ENCODE results near the gene C2orf15. TPM values are rescaled to one million over a fixed set of nuclear protein-coding genes. Genes with fewer than 3 reads are reported as not detected.

The C2orf15 gene
- polyA plus RNA-seq, 1 donor (not counting 4 experiments of a cell fraction or from before 2014, with no cell fraction given), result 0.31 TPM

- Histone ChIP-seq H3K4me1 (ENCODE audit: control insufficient read depth, extremely low read depth, insufficient read depth, low read length) (peaks cover 5% of the 10 kb centered on the region), H3K79me2 (ENCODE audit: control insufficient read depth, insufficient read depth, low read length) (no peaks in the 10 kb centered on the region), H3K9me3 (ENCODE audit: control insufficient read depth, low read depth, low read length) (no peaks in the 10 kb centered on the region), H3K27ac (ENCODE audit: control insufficient read depth, insufficient read depth, low read length) (no peak overlapping the region), H2AFZ (ENCODE audit: control insufficient read depth, low read length) (no peak overlapping the region), H3K9ac (ENCODE audit: control insufficient read depth, extremely low read depth, insufficient read depth, low read length) (no peak overlapping the region), H3K4me2 (ENCODE audit: control insufficient read depth, extremely low read depth, insufficient read depth, low read depth, low read length) (no peak overlapping the region), H3K9me1 (ENCODE audit: control insufficient read depth, extremely low read depth, insufficient read depth, low read length) (no peaks in the 10 kb centered on the region), H3K36me3 (ENCODE audit: control insufficient read depth in 2 of 2, extremely low read depth in 1 of 2, insufficient read depth in 2 of 2, low read length in 2 of 2) (no peaks in the 10 kb centered on the region), H3K27me3 (ENCODE audit: control insufficient read depth, extremely low read depth, insufficient read depth, low read length) (no peaks in the 10 kb centered on the region), H3K4me3 (ENCODE audit: control insufficient read depth in 2 of 3, extremely low read depth in 1 of 3, insufficient read depth in 2 of 3, low read depth in 1 of 3, low read length in 3 of 3) (no peak overlapping the region), H4K20me1 (ENCODE audit: control insufficient read depth, extremely low read depth, insufficient read depth, low read length) (no peaks in the 10 kb centered on the region)
- DNase-seq (ENCODE audit: low read depth, low spot score) (no peak), FAIRE-seq (no peak)
- TF ChIP-seq EZH2 (IDR thresholded peaks at IDR 0.05; ENCODE audit: low read length), result no peak
- TF ChIP-seq CTCF (optimal IDR thresholded peaks at IDR 0.05 in 1 of 3, IDR thresholded peaks at IDR 0.05 in 1 of 3, conservative IDR thresholded peaks at IDR 0.05 in 1 of 3; ENCODE audit: extremely low read depth in 1 of 3, insufficient read depth in 2 of 3, low read length in 3 of 3), result no peak
- dilution Hi-C loops (cut with MboI; ENCODE audit: extremely low pct_ligation_motif_present, low sequenced_read_pairs), result no loop called here
Measured at GRCh38 chr2:99159594-99159993, 18.1 kb downstream of the C2orf15 start.

- H3K9me1 ChIP-seq (ENCODE audit: control insufficient read depth, extremely low read depth, insufficient read depth, low read length), result no peaks in the 10 kb centered on the region
- no peaks in the 10 kb centered on the region for H4K20me1 ChIP-seq (ENCODE audit: control insufficient read depth, extremely low read depth, insufficient read depth, low read length)
- no peak overlapping the region for H3K4me2 ChIP-seq (ENCODE audit: control insufficient read depth, extremely low read depth, insufficient read depth, low read depth, low read length)
- dilution Hi-C loops (cut with MboI; ENCODE audit: extremely low pct_ligation_motif_present, low sequenced_read_pairs), result no loop called here
- TF ChIP-seq EZH2 (IDR thresholded peaks at IDR 0.05; ENCODE audit: low read length) (no peak), CTCF (optimal IDR thresholded peaks at IDR 0.05 in 1 of 3, IDR thresholded peaks at IDR 0.05 in 1 of 3, conservative IDR thresholded peaks at IDR 0.05 in 1 of 3; ENCODE audit: extremely low read depth in 1 of 3, insufficient read depth in 2 of 3, low read length in 3 of 3) (no peak)
- H3K27ac ChIP-seq (ENCODE audit: control insufficient read depth, insufficient read depth, low read length), result no peak overlapping the region
- H3K4me1 ChIP-seq (ENCODE audit: control insufficient read depth, extremely low read depth, insufficient read depth, low read length), result no peaks in the 10 kb centered on the region
- H3K27me3 ChIP-seq (ENCODE audit: control insufficient read depth, extremely low read depth, insufficient read depth, low read length), result no peaks in the 10 kb centered on the region
- H2AFZ ChIP-seq (ENCODE audit: control insufficient read depth, low read length), result no peak overlapping the region
- H3K4me3 ChIP-seq (ENCODE audit: control insufficient read depth in 2 of 3, extremely low read depth in 1 of 3, insufficient read depth in 2 of 3, low read depth in 1 of 3, low read length in 3 of 3), result no peak overlapping the region
- DNase-seq (ENCODE audit: low read depth, low spot score), result no peak
- H3K9me3 ChIP-seq (ENCODE audit: control insufficient read depth, low read depth, low read length), result no peaks in the 10 kb centered on the region
- no peak for FAIRE-seq
- no peak overlapping the region for H3K9ac ChIP-seq (ENCODE audit: control insufficient read depth, extremely low read depth, insufficient read depth, low read length)
- no peaks in the 10 kb centered on the region for H3K79me2 ChIP-seq (ENCODE audit: control insufficient read depth, insufficient read depth, low read length)
- peaks cover 6 to 7% of the 10 kb centered on the region in 2 experiments for H3K36me3 ChIP-seq (ENCODE audit: control insufficient read depth in 2 of 2, extremely low read depth in 1 of 2, insufficient read depth in 2 of 2, low read length in 2 of 2)
Measured at GRCh38 chr2:99166218-99166617, 24.7 kb downstream of the C2orf15 start.
